Inflammatory macrophage (primary cell): ENCODE results near the gene PHEX.

ENCODE experiments used
- DNase-seq, 2 donors: peaks; one replicate each; pipeline ENCODE4 v3.0.0-alpha.2; 2020 to 2022
- total RNA-seq, 18 experiments: gene quantifications; one replicate each; lab custom pipeline; 2026; ENCODE audit warnings: mixed read lengths in 6 of 18, inconsistent platforms in 2 of 18; lab: John Stamatoyannopoulos, UW

The PHEX gene
- 0.04 to 1.1 (median 0.48) reads per million in 18 experiments for total RNA-seq

GRCh38 chrX:22032084-22032483 is at the start of gene PHEX:
TSS of gene PHEX (plus strand) at chrX:22032325. CDS start at chrX:22033006, 681 bp downstream.
- no peak for DNase-seq

GRCh38 chrX:21985332-21985777 is 46.8 kb upstream of the PHEX start:
- peak; percentile 69 to 70 for DNase-seq

GRCh38 chrX:21986596-21986995 is 45.5 kb upstream of the PHEX start:
- DNase-seq: no peak

GRCh38 chrX:21989384-21989783 is 42.7 kb upstream of the PHEX start:
- DNase-seq: peak; percentile 44 to 61

- peak; percentile 43 to 53 for DNase-seq
Measured at GRCh38 chrX:21990832-21991231, 41.3 kb upstream of the PHEX start.

GRCh38 chrX:21991504-21991903 is 40.6 kb upstream of the PHEX start:
- DNase-seq: no peak

- DNase-seq: peak; percentile 72 to 83
Measured at GRCh38 chrX:21993265-21993664, 38.9 kb upstream of the PHEX start.

GRCh38 chrX:21996872-21997455 is 35.2 kb upstream of the PHEX start:
- DNase-seq: peak; percentile 67 to 79

GRCh38 chrX:21998037-21998436 is 34.1 kb upstream of the PHEX start:
- no peak for DNase-seq

GRCh38 chrX:22004866-22005265 is 27.3 kb upstream of the PHEX start:
- DNase-seq: no peak

GRCh38 chrX:22012051-22012450 is 20.1 kb upstream of the PHEX start:
- DNase-seq: no peak

- no peak for DNase-seq
Measured at GRCh38 chrX:22012931-22013330, 19.2 kb upstream of the PHEX start.

- DNase-seq: no peak
Measured at GRCh38 chrX:22015139-22015750, 16.9 kb upstream of the PHEX start.

- no peak for DNase-seq
Measured at GRCh38 chrX:22021751-22022324, 10.3 kb upstream of the PHEX start.

GRCh38 chrX:22024577-22024976 is 7.5 kb upstream of the PHEX start:
- no peak for DNase-seq

- no peak for DNase-seq
Measured at GRCh38 chrX:22025751-22026150, 6.4 kb upstream of the PHEX start.

GRCh38 chrX:22026731-22027130 is 5.4 kb upstream of the PHEX start:
- DNase-seq: no peak

- DNase-seq: no peak
Measured at GRCh38 chrX:22032506-22032905, 381 bp downstream of the PHEX start.

GRCh38 chrX:22033818-22034217 is 1.7 kb downstream of the PHEX start:
- no peak for DNase-seq

GRCh38 chrX:22035236-22035635 is 3.1 kb downstream of the PHEX start:
- no peak for DNase-seq

GRCh38 chrX:22037225-22037624 is 5.1 kb downstream of the PHEX start:
- DNase-seq: no peak

- no peak for DNase-seq
Measured at GRCh38 chrX:22037911-22038537, 5.9 kb downstream of the PHEX start.

GRCh38 chrX:22039541-22039940 is 7.4 kb downstream of the PHEX start:
- DNase-seq: no peak

- DNase-seq: no peak
Measured at GRCh38 chrX:22040184-22040583, 8.1 kb downstream of the PHEX start.
